Prostate gland (tissue), 2 donors: ENCODE results near the gene ADGRF5. TPM values are rescaled to one million over a fixed set of nuclear protein-coding genes. Genes with fewer than 3 reads are reported as not detected.

Experiments used
- DNase-seq: peaks from one replicate; pipeline ENCODE4 v3.0.0-alpha.2; 2019; ENCODE audit warnings: low spot score
- H3K27ac ChIP-seq, 2 donors: fragments of 200-600 bp; sonication (generic); 2 replicates each; pipeline ENCODE4 v1.5.1; 2017 to 2019
- H3K27me3 ChIP-seq: fragments of 200-600 bp; sonication (generic); replicated peaks from 2 replicates; pipeline ENCODE4 v1.5.1; 2019; ENCODE audit not compliant: insufficient read depth
- H3K36me3 ChIP-seq, 2 donors: fragments of 200-600 bp; sonication (generic); 1 replicate in 1 of 2; 2 replicates in 1 of 2; pipeline versions ENCODE4 v1.5.1 to v1.8.1; 2017 to 2019
- H3K4me1 ChIP-seq: fragments of 200-600 bp; sonication (generic); replicated peaks from 2 replicates; pipeline ENCODE4 v1.5.1; 2019
- H3K4me3 ChIP-seq, 2 donors: fragments of 200-600 bp; sonication (generic); 2 replicates each; pipeline ENCODE4 v1.5.1; 2017 to 2019
- H3K9me3 ChIP-seq: fragments of 200-600 bp; sonication (generic); 2 replicates; pipeline ENCODE4 v1.5.1; 2017
- POLR2A ChIP-seq: fragments of 450-650 bp; IDR thresholded peaks from one replicate; pipeline ENCODE4 v1.6.1; 2016; ENCODE audit warnings: antibody characterized with exemption, mild to moderate bottlenecking
- POLR2AphosphoS5 ChIP-seq: sonication (generic); formaldehyde crosslinking; IDR thresholded peaks from one replicate; pipeline ENCODE4 v1.6.1; 2017; ENCODE audit warnings: antibody characterized with exemption
- WGBS: methylation state at CpG from one replicate; pipeline ENCODE4 v1.1.5; 2018; 5-methylcytosine and 5-hydroxymethylcytosine counted together
- intact Hi-C: fragments of 100-400 bp; cut with DNase I; formaldehyde crosslinking; loops from one replicate; pipeline ENCODE4 v1.14.2; 2022
- total RNA-seq, 2 donors: library from RNA; depleted of rRNA; stranded (reverse); fragments of >200 nt; gene quantifications; one replicate each; pipeline ENCODE4 v1.1.0, GENCODE V29; 2016
- TF ChIP-seq, protein P1 (sequence below), 4 experiments: fragments of 200-600 bp in 2 of 4; fragments of 450-650 bp in 2 of 4; sonication (generic) in 2 of 4; IDR thresholded peaks; 1 replicate in 3 of 4; 2 replicates in 1 of 4; pipeline ENCODE4 v1.5.1; 2016 to 2019; ENCODE audit warnings: antibody characterized with exemption in 4 of 4, mild to moderate bottlenecking in 2 of 4, moderate library complexity in 2 of 4

Gene ADGRF5, protein sequence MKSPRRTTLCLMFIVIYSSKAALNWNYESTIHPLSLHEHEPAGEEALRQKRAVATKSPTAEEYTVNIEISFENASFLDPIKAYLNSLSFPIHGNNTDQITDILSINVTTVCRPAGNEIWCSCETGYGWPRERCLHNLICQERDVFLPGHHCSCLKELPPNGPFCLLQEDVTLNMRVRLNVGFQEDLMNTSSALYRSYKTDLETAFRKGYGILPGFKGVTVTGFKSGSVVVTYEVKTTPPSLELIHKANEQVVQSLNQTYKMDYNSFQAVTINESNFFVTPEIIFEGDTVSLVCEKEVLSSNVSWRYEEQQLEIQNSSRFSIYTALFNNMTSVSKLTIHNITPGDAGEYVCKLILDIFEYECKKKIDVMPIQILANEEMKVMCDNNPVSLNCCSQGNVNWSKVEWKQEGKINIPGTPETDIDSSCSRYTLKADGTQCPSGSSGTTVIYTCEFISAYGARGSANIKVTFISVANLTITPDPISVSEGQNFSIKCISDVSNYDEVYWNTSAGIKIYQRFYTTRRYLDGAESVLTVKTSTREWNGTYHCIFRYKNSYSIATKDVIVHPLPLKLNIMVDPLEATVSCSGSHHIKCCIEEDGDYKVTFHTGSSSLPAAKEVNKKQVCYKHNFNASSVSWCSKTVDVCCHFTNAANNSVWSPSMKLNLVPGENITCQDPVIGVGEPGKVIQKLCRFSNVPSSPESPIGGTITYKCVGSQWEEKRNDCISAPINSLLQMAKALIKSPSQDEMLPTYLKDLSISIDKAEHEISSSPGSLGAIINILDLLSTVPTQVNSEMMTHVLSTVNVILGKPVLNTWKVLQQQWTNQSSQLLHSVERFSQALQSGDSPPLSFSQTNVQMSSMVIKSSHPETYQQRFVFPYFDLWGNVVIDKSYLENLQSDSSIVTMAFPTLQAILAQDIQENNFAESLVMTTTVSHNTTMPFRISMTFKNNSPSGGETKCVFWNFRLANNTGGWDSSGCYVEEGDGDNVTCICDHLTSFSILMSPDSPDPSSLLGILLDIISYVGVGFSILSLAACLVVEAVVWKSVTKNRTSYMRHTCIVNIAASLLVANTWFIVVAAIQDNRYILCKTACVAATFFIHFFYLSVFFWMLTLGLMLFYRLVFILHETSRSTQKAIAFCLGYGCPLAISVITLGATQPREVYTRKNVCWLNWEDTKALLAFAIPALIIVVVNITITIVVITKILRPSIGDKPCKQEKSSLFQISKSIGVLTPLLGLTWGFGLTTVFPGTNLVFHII (N-terminal part only)
- 10 to 100 TPM in 1 of 2 donors, 1 to 10 TPM in 1; 4.7 to 16.1 TPM for total RNA-seq

DNA sequence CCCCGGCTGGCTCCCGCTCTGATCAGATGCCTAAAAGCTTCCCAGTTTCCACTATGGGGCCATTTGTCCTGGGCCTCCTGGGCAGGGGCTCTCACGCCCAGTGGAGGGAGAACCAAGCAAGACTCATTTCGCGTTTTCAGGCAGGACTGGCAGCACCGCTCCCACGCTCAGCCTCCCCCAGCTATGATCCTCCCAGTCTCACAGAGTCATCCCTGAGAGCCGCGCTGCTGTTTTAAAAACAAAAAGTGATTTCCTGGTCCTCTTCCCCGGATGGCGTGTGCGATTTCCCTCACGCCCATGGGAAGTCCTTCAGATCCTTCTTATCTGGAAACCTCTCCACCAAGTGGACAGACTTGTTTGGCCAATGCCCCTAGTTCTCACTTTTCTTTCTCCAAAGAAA, at the start of gene ADGRF5:
ADGRF5 (minus strand) TSS at position 208 of the 400 bp plus-strand sequence. CDS start 15,176 bp downstream, outside the sequence.
- Histone ChIP-seq H3K4me1 (no peaks in the 10 kb centered on the region), H3K27me3 (no peaks in the 10 kb centered on the region), H3K9me3 (no peaks in the 10 kb centered on the region), H3K27ac (no peak within 1 kb of the TSS), H3K36me3 (no peaks in the 10 kb centered on the region), H3K4me3 (no peak within 1 kb of the TSS)
- no peak for DNase-seq
- TF ChIP-seq, protein P1, sequence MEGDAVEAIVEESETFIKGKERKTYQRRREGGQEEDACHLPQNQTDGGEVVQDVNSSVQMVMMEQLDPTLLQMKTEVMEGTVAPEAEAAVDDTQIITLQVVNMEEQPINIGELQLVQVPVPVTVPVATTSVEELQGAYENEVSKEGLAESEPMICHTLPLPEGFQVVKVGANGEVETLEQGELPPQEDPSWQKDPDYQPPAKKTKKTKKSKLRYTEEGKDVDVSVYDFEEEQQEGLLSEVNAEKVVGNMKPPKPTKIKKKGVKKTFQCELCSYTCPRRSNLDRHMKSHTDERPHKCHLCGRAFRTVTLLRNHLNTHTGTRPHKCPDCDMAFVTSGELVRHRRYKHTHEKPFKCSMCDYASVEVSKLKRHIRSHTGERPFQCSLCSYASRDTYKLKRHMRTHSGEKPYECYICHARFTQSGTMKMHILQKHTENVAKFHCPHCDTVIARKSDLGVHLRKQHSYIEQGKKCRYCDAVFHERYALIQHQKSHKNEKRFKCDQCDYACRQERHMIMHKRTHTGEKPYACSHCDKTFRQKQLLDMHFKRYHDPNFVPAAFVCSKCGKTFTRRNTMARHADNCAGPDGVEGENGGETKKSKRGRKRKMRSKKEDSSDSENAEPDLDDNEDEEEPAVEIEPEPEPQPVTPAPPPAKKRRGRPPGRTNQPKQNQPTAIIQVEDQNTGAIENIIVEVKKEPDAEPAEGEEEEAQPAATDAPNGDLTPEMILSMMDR (IDR thresholded peaks at IDR 0.05): no peak
- TF ChIP-seq POLR2A (no peak), POLR2AphosphoS5 (no peak)
- intact Hi-C loops: no loop called here
- 86% methylated on average over 13 of the region's 13 CpGs for WGBS

DNA sequence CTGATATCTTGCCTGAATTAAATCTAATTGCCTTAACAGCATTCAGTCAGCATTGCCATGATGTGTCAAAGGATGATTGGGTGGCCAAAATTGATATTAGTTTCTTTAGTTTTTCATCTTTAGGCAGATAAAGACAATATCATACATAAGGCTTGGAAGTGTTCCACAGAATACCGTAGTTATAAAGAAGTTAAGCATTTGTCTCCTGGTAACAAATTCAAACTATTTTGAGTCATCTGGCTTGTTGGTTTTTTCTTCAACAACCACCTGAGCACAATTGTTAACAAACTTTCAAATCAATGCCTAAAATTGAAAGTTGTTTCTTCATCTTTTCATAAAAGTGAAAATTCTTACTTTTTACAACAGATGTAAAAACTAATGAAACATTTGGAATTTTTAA, 47.5 kb upstream of the ADGRF5 start:
- DNase-seq: no peak
- no peak overlapping the region for H3K27ac ChIP-seq
- intact Hi-C loops: no loop called here
- TF ChIP-seq POLR2A (no peak), POLR2AphosphoS5 (no peak)
- TF ChIP-seq, protein P1 (IDR thresholded peaks at IDR 0.05): no peak
- no peaks in the 10 kb centered on the region for H3K27me3 ChIP-seq
- no peak overlapping the region for H3K4me3 ChIP-seq
- 58% methylated on average over 1 of the region's 1 CpG for WGBS
- no peaks in the 10 kb centered on the region for H3K4me1 ChIP-seq
- H3K9me3 ChIP-seq: no peaks in the 10 kb centered on the region
- no peaks in the 10 kb centered on the region for H3K36me3 ChIP-seq

DNA sequence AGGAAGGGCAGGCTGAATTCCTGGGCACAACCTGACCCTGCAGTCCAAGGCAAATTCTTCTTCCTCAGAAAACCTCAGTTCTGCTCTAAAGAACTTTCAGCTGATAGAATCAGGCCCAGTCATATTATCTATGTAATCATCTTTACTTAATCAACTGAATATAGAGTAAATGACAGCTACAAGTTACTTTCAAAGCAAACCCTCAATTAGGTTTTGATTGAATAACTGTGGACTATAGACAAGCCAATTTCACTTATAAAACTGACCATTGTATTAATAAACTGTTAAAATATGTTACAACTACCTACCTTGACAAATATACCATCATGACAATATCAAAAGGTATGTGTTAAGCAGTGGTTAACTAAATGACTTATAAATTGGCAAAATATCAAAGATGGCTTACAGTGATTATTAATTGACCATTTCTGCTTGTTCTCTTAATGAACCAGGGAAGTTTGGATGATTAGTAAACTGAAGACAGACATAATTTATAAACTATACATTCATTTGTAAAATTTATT, 46.1 kb upstream of the ADGRF5 start:
- no peak overlapping the region for H3K27ac ChIP-seq
- TF ChIP-seq POLR2A: no peak
- TF ChIP-seq POLR2AphosphoS5: no peak
- TF ChIP-seq, protein P1 (IDR thresholded peaks at IDR 0.05): no peak
- no peak overlapping the region for H3K4me3 ChIP-seq
- intact Hi-C loops: no loop called here
- no peaks in the 10 kb centered on the region for H3K4me1 ChIP-seq
- H3K36me3 ChIP-seq: no peaks in the 10 kb centered on the region
- no peak for DNase-seq
- no peaks in the 10 kb centered on the region for H3K27me3 ChIP-seq
- no peaks in the 10 kb centered on the region for H3K9me3 ChIP-seq

DNA sequence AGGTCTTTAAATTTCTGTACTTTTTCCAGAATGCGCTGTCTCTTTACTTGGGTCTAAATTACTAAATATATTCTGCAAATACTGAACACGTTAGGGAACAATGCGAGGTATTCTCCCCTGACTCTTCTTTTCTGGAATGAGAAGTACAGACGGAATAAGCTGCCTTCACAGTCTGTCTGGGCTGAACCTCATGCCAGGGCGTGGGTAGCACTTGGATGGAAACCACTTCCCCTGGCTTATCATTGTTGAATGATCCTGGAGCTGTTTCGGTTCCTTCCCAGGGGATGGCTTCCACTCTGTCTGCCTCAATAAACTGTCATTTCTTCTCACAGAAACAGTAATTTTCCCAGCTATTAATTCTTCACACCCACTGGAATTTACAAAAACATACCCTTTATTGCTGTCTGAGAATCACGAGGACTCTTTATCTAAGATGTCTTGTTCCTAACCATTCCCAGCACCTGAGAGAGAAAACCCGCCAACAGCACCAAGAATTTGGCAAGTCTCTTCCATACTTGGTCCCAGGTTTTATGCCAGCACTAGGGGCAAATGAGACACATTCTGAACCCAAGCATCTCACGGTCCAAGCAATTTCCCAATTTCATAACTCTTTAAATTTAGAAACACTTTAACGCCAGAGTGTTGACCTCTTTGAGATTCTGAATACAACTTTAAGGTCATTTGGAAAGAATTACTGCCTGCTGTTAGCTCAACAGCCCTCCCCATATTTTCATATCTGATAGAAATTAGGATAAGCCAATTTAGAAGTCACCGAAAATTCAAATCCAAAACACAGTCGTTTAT, 43.2 kb upstream of the ADGRF5 start:
- TF ChIP-seq POLR2AphosphoS5: no peak
- no peak for TF ChIP-seq POLR2A
- TF ChIP-seq, protein P1 (IDR thresholded peaks at IDR 0.05): no peak
- Histone ChIP-seq H3K27ac (no peak overlapping the region), H3K4me1 (no peaks in the 10 kb centered on the region), H3K36me3 (no peaks in the 10 kb centered on the region), H3K9me3 (no peaks in the 10 kb centered on the region), H3K4me3 (no peak overlapping the region), H3K27me3 (no peaks in the 10 kb centered on the region)
- DNase-seq: no peak
- intact Hi-C loops: no loop called here
- 61% methylated on average over 12 of the region's 12 CpGs for WGBS
